ENCODE measurements around the gene SFMBT2.

Gene SFMBT2

DNA sequence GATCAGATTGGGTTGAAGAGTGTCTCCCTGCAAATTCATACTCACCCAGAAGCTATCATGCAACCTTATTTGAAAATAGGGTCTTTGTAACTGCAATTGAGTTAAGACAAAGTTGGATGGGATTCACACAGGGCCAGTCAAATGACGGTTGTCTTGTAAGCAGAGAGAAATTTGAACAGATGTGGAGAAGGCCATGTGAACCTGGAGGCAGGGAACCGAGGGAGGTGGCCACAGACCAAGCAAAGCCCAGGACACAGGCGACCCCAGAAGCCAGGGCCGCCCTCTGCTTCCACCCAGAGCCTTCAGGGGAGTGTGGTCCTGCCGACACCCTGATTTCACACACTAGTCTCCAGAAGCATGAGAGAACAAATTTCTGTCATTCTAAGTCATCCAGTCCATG, 140.8 kb downstream of the SFMBT2 start:
- CTCF ChIA-PET: no interaction called here
- TF ChIP-seq, protein P1, sequence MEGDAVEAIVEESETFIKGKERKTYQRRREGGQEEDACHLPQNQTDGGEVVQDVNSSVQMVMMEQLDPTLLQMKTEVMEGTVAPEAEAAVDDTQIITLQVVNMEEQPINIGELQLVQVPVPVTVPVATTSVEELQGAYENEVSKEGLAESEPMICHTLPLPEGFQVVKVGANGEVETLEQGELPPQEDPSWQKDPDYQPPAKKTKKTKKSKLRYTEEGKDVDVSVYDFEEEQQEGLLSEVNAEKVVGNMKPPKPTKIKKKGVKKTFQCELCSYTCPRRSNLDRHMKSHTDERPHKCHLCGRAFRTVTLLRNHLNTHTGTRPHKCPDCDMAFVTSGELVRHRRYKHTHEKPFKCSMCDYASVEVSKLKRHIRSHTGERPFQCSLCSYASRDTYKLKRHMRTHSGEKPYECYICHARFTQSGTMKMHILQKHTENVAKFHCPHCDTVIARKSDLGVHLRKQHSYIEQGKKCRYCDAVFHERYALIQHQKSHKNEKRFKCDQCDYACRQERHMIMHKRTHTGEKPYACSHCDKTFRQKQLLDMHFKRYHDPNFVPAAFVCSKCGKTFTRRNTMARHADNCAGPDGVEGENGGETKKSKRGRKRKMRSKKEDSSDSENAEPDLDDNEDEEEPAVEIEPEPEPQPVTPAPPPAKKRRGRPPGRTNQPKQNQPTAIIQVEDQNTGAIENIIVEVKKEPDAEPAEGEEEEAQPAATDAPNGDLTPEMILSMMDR (IDR thresholded peaks at IDR 0.05; ENCODE audit: insufficient read depth, low read length, missing control alignments): no peak
- POLR2A ChIA-PET: no interaction called here
- H3K4me3 ChIP-seq (ENCODE audit: low read depth, low read length): no peak overlapping the region
- DNase-seq (ENCODE audit: low read depth, low spot score): no peak

DNA sequence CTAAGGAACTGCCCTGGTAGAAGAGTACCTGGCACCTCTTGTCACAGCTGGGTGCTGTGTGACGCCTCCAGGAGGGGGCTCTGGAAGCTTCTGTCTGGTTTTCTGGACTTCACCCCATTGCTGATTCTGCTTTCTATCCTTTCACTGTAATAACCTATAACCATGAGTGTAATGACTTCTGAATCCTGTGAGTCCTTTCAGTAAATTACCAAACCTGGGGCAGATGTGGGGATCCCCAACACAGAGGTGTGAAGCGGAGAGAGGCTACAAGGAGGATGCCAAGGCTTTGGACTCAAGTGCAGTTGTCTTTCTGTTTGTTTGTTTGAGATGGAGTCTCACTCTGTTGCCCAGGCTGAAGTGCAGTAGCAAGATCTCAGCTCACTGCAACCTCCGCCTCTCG, 143.7 kb downstream of the SFMBT2 start:
- CTCF ChIA-PET: no interaction called here

DNA sequence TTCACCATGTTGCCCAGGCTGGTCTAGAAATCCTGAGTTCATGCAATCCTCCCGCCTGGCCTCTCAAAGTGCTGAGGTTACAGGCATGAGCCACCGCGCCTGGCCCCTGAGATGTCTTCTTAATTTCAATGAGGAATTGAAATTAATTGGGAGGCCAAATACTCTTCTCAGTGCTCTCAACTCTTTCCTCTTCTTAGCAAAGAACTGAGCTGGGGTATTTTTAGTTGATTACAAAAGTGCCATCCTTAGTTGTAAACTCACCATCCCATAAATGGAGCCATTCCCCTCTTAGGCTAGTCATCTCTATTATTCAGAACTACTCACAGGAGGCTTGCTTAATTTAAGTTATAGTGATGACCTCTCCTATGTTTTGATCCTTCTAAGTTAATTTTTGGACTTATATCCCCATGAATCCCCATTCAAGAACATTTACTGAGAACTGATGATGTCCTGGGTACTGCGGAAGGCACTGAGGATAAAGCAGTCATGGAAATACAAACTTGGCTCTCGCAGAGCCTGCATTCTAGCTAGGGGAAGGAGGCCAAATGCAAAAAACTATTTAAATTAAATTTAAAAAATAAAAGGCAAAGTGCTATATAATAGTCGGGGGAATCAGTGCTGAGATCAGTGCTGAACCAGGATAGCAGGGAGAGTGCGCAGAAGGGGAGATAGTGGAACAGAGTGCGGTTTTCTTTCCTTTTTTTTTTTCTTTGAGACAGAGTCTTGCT, 145.3 kb downstream of the SFMBT2 start:
- POLR2A ChIA-PET: no interaction called here
- no peak for DNase-seq (ENCODE audit: low read depth, low spot score)
- no peak overlapping the region for H3K4me3 ChIP-seq (ENCODE audit: low read depth, low read length)
- TF ChIP-seq, protein P1 (IDR thresholded peaks at IDR 0.05; ENCODE audit: insufficient read depth, low read length, missing control alignments): no peak
- CTCF ChIA-PET: no interaction called here

More for the DNA sequence above, 143.7 kb downstream of the SFMBT2 start:
- no peak for DNase-seq (ENCODE audit: low read depth, low spot score)
- no peak overlapping the region for H3K4me3 ChIP-seq (ENCODE audit: low read depth, low read length)
- POLR2A ChIA-PET: no interaction called here
- TF ChIP-seq, protein P1 (IDR thresholded peaks at IDR 0.05; ENCODE audit: insufficient read depth, low read length, missing control alignments): no peak

DNA sequence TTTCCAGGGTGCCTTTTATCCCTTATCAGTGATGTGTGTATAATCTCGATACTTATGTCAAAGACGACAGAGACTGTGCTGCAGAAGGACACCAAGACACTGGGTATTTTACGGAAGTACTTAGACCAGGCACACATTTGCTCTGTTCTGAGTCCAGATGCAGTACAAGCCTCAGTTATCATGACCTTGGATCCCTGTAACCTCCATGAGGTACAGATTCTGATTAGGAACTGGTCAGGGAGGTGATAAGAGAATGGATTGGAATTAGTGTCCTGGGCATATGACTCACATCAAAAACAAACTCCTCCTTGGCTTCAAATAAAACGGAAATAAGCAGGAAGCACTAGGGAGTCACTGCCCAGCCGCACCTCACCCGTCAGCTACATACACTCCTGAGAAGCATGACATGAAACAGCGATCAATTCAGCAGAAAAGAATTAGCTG, 146.5 kb downstream of the SFMBT2 start:
- no peak for DNase-seq (ENCODE audit: low read depth, low spot score)
- TF ChIP-seq, protein P1 (IDR thresholded peaks at IDR 0.05; ENCODE audit: insufficient read depth, low read length, missing control alignments): no peak
- POLR2A ChIA-PET: no interaction called here
- CTCF ChIA-PET: no interaction called here
- H3K4me3 ChIP-seq (ENCODE audit: low read depth, low read length): no peak overlapping the region

DNA sequence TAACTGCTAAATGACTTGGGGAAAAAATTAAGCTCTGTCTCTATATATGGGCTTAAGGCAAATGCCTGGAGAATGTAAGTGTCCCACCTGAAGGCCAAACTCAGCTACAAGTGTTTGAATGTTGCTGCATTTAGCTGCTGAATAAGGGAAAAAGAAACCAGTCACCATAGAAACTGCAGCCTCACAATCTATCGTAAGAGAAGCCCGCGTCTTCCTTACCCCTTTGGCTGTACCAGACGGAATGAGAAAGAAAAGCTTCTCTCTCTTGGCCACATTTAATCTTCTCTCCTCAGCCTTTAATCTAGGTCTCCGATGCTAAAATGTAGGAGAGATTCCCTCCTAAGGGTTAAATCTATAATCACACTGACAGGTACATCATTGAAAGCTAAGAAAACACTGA, 147.2 kb downstream of the SFMBT2 start:
- H3K4me3 ChIP-seq (ENCODE audit: low read depth, low read length): no peak overlapping the region
- TF ChIP-seq, protein P1 (IDR thresholded peaks at IDR 0.05; ENCODE audit: insufficient read depth, low read length, missing control alignments): no peak
- no peak for DNase-seq (ENCODE audit: low read depth, low spot score)
- CTCF ChIA-PET: no interaction called here
- POLR2A ChIA-PET: no interaction called here

DNA sequence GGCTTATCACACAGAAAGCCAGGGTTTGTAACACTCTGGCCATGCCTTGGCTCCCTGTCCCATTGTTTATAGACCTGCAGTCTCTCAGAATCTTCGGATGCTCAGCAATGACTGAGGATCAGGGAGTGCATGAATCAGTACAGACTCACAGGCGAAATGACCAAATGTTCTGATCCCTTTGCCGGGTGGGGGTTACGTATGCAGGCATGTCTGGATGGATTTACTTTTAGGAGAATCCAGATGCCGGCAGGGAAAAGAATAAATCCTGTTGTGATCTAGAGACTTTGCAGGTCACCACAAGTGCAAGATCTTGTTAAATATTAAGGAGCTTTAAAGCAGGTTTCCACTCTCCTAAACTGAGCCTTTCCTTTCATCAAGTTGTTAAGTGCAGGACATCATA, 149.5 kb downstream of the SFMBT2 start:
- no peak overlapping the region for H3K4me3 ChIP-seq (ENCODE audit: low read depth, low read length)
- no peak for DNase-seq (ENCODE audit: low read depth, low spot score)
- TF ChIP-seq, protein P1 (IDR thresholded peaks at IDR 0.05; ENCODE audit: insufficient read depth, low read length, missing control alignments): no peak
- CTCF ChIA-PET: no interaction called here
- POLR2A ChIA-PET: no interaction called here
